HEK293 (cell line): ENCODE results near the gene ELMO1.

Experiments
- CTCF ChIA-PET: fragments of 350-600 bp; formaldehyde crosslinking; extraction: SDS; loops from one replicate; lab custom pipeline; 2021; ENCODE audit warnings: antibody characterized with exemption; lab: Yijun Ruan, JAX
- POLR2A ChIA-PET: fragments of 300-600 bp; formaldehyde crosslinking; extraction: SDS; loops from one replicate; lab custom pipeline; 2020; ENCODE audit warnings: antibody characterized with exemption, inconsistent platforms; lab: Yijun Ruan, JAX
- H3K27ac ChIP-seq: fragments of 200-500 bp; sonication (Bioruptor generic); 2 replicates; pipeline ENCODE4 v1.5.1; 2014; ENCODE audit warnings: low read depth, low read length, control low read depth, inconsistent platforms; ENCODE audit errors: extremely low read depth
- H3K36me3 ChIP-seq, 2 experiments: fragments of 200-500 bp in 1 of 2; sonication (Bioruptor generic) in 1 of 2; 1 replicate in 1 of 2; 2 replicates in 1 of 2; pipeline ENCODE4 v1.5.1; 2014 to 2017; ENCODE audit warnings: inconsistent platforms in 2 of 2, low read length in 2 of 2; ENCODE audit not compliant: control insufficient read depth in 2 of 2, insufficient read depth in 1 of 2
- H3K4me1 ChIP-seq: fragments of 200-500 bp; sonication (Bioruptor generic); 2 replicates; pipeline ENCODE4 v1.5.1; 2014; ENCODE audit warnings: mild to moderate bottlenecking, low read length, inconsistent platforms; ENCODE audit not compliant: control insufficient read depth, insufficient read depth
- H3K4me3 ChIP-seq: 2 replicates; pipeline ENCODE4 v1.5.1; 2011; ENCODE audit warnings: low read depth, mild to moderate bottlenecking, control low read depth, low read length, moderate library complexity
- H3K9me3 ChIP-seq: fragments of 200-500 bp; sonication (Bioruptor generic); 2 replicates; pipeline ENCODE4 v1.5.1; 2014; ENCODE audit warnings: low read depth, low read length, inconsistent platforms; ENCODE audit not compliant: control insufficient read depth, insufficient read depth
- FEZF1 ChIP-seq: fragments of 450-650 bp; formaldehyde crosslinking; IDR thresholded peaks from 2 replicates; pipeline ENCODE4 v1.5.1; 2016; ENCODE audit warnings: missing biosample characterization, missing genetic modification characterization
- HOXC10 ChIP-seq: sonication (generic); formaldehyde crosslinking; IDR thresholded peaks from 2 replicates; pipeline ENCODE4 v1.8.1; 2023; ENCODE audit warnings: mild to moderate bottlenecking, missing genetic modification reagents
- KLF7 ChIP-seq: fragments of 450-650 bp; formaldehyde crosslinking; IDR thresholded peaks from 2 replicates; pipeline ENCODE4 v1.5.1; 2016; ENCODE audit warnings: missing biosample characterization, missing genetic modification characterization, borderline replicate concordance
- MEIS1 ChIP-seq: sonication (generic); formaldehyde crosslinking; IDR thresholded peaks from 2 replicates; pipeline ENCODE4 v1.8.1; 2022; ENCODE audit warnings: missing genetic modification reagents, mild to moderate bottlenecking, borderline replicate concordance
- REPIN1 ChIP-seq: fragments of 450-650 bp; formaldehyde crosslinking; IDR thresholded peaks from 2 replicates; pipeline ENCODE4 v1.5.1; 2017; ENCODE audit warnings: missing biosample characterization, missing genetic modification characterization, low read depth
- SCRT1 ChIP-seq: fragments of 450-650 bp; formaldehyde crosslinking; IDR thresholded peaks from 2 replicates; pipeline ENCODE4 v1.5.1; 2016; ENCODE audit warnings: missing biosample characterization, missing genetic modification characterization, borderline replicate concordance
- ZBTB11 ChIP-seq: fragments of 450-650 bp; formaldehyde crosslinking; conservative IDR thresholded peaks from 2 replicates; pipeline ENCODE4 v1.5.1; 2016; ENCODE audit warnings: low read depth, missing biosample characterization, missing genetic modification characterization
- ZBTB26 ChIP-seq: fragments of 450-650 bp; formaldehyde crosslinking; optimal IDR thresholded peaks from 2 replicates; pipeline ENCODE3; 2016; ENCODE audit warnings: missing biosample characterization, mild to moderate bottlenecking, missing genetic modification characterization
- ZBTB48 ChIP-seq: fragments of 450-650 bp; formaldehyde crosslinking; IDR thresholded peaks from 2 replicates; pipeline ENCODE4 v1.5.1; 2016; ENCODE audit warnings: missing biosample characterization, missing genetic modification characterization
- ZFP3 ChIP-seq: fragments of 450-650 bp; formaldehyde crosslinking; IDR thresholded peaks from 2 replicates; pipeline ENCODE4 v1.5.1; 2016; ENCODE audit warnings: low read depth, missing biosample characterization, missing genetic modification characterization
- ZNF140 ChIP-seq: fragments of 450-650 bp; formaldehyde crosslinking; IDR thresholded peaks from 2 replicates; pipeline ENCODE4 v1.5.1; 2016; ENCODE audit warnings: missing biosample characterization, missing genetic modification characterization
- ZNF174 ChIP-seq: fragments of 450-650 bp; formaldehyde crosslinking; IDR thresholded peaks from 2 replicates; pipeline ENCODE4 v1.5.0; 2017; ENCODE audit warnings: missing biosample characterization, mild to moderate bottlenecking, missing genetic modification characterization
- ZNF19 ChIP-seq: fragments of 450-650 bp; formaldehyde crosslinking; IDR thresholded peaks from 2 replicates; pipeline ENCODE4; 2016; ENCODE audit warnings: missing biosample characterization, missing genetic modification characterization, low read depth
- ZNF202 ChIP-seq: fragments of 450-650 bp; formaldehyde crosslinking; IDR thresholded peaks from 2 replicates; pipeline ENCODE4 v1.5.1; 2016; ENCODE audit warnings: missing biosample characterization, missing genetic modification characterization, borderline replicate concordance
- ZNF239 ChIP-seq: fragments of 450-650 bp; formaldehyde crosslinking; IDR thresholded peaks from 2 replicates; pipeline ENCODE4 v1.5.1; 2016; ENCODE audit warnings: missing biosample characterization, missing genetic modification characterization
- ZNF248 ChIP-seq: fragments of 450-650 bp; formaldehyde crosslinking; IDR thresholded peaks from 2 replicates; pipeline ENCODE4 v1.5.1; 2017; ENCODE audit warnings: missing biosample characterization, missing genetic modification characterization
- ZNF354C ChIP-seq: fragments of 450-650 bp; formaldehyde crosslinking; IDR thresholded peaks from 2 replicates; pipeline ENCODE4 v1.5.1; 2016; ENCODE audit warnings: missing biosample characterization, missing genetic modification characterization, low read depth, borderline replicate concordance
- ZNF513 ChIP-seq: fragments of 450-650 bp; IDR thresholded peaks from 2 replicates; pipeline ENCODE4 v1.5.1; 2018; ENCODE audit warnings: missing biosample characterization, missing genetic modification characterization
- ZNF549 ChIP-seq: fragments of 450-650 bp; IDR thresholded peaks from 2 replicates; pipeline ENCODE4 v1.5.1; 2018; ENCODE audit warnings: missing biosample characterization, missing genetic modification characterization, mild to moderate bottlenecking, inconsistent platforms, moderate library complexity
- ZNF600 ChIP-seq: fragments of 450-650 bp; formaldehyde crosslinking; IDR thresholded peaks from 2 replicates; pipeline ENCODE4 v1.5.1; 2016; ENCODE audit warnings: missing biosample characterization, missing genetic modification characterization
- ZNF623 ChIP-seq: fragments of 450-650 bp; formaldehyde crosslinking; IDR thresholded peaks from 2 replicates; pipeline ENCODE4 v1.5.1; 2016; ENCODE audit warnings: missing biosample characterization, missing genetic modification characterization
- ZNF624 ChIP-seq: fragments of 450-650 bp; formaldehyde crosslinking; IDR thresholded peaks from 2 replicates; pipeline ENCODE4 v1.5.1; 2017; ENCODE audit warnings: missing biosample characterization, missing genetic modification characterization
- ZNF629 ChIP-seq: fragments of 450-650 bp; formaldehyde crosslinking; IDR thresholded peaks from 2 replicates; pipeline ENCODE4 v1.5.1; 2017; ENCODE audit warnings: missing biosample characterization, missing genetic modification characterization
- ZNF830 ChIP-seq: fragments of 450-650 bp; IDR thresholded peaks from 2 replicates; pipeline ENCODE4 v1.5.0; 2018; ENCODE audit warnings: missing biosample characterization, missing genetic modification characterization, low read depth, mild to moderate bottlenecking, moderate library complexity
- ZNF837 ChIP-seq: fragments of 450-650 bp; formaldehyde crosslinking; IDR thresholded peaks from 2 replicates; pipeline ENCODE4 v1.5.1; 2016; ENCODE audit warnings: missing biosample characterization, missing genetic modification characterization

Gene ELMO1

GRCh38 chr7:36911788-36912187 is 536.9 kb downstream of the ELMO1 start (continued):
- TF ChIP-seq ZBTB26 (tag by site-specific recombination) (no peak), ZNF140 (no peak), ZNF19 (tag by site-specific recombination) (no peak)

GRCh38 chr7:36910859-36911258 is 537.8 kb downstream of the ELMO1 start:
- POLR2A ChIA-PET = no interaction called here
- Histone ChIP-seq H3K4me3 (no peak overlapping the region), H3K4me1 (no peaks in the 10 kb centered on the region), H3K27ac (no peak overlapping the region), H3K36me3 (no peaks in the 10 kb centered on the region), H3K9me3 (no peaks in the 10 kb centered on the region)
- CTCF ChIA-PET = no interaction called here
- TF ChIP-seq ZNF624 (tag by site-specific recombination) (no peak), ZNF623 (no peak), ZNF202 (tag by site-specific recombination) (no peak), ZNF830 (tag by site-specific recombination) (no peak), ZNF174 (tag by site-specific recombination) (no peak), ZBTB48 (tag by site-specific recombination) (no peak), ZFP3 (tag by site-specific recombination) (no peak), ZBTB26 (tag by site-specific recombination) (no peak), KLF7 (no peak), FEZF1 (no peak)

GRCh38 chr7:36910401-36910800 is 538.3 kb downstream of the ELMO1 start:
- ChIA-PET CTCF (no interaction called here), POLR2A (no interaction called here)
- no peak overlapping the region for H3K4me3 ChIP-seq
- no peak overlapping the region for H3K27ac ChIP-seq
- no peaks in the 10 kb centered on the region for H3K4me1 ChIP-seq
- TF ChIP-seq SCRT1 (tag by site-specific recombination) (no peak), HOXC10 (CRISPR knock-in tag) (no peak), ZNF837 (no peak), ZNF513 (tag by site-specific recombination) (no peak), ZNF549 (no peak), ZNF248 (tag by site-specific recombination) (no peak)
- H3K9me3 ChIP-seq = no peaks in the 10 kb centered on the region
- no peaks in the 10 kb centered on the region for H3K36me3 ChIP-seq

- no peak overlapping the region for H3K4me3 ChIP-seq
- POLR2A ChIA-PET = no interaction called here
- CTCF ChIA-PET = no interaction called here
- H3K27ac ChIP-seq = no peak overlapping the region
- no peaks in the 10 kb centered on the region for H3K9me3 ChIP-seq
- no peaks in the 10 kb centered on the region for H3K36me3 ChIP-seq
- H3K4me1 ChIP-seq = no peaks in the 10 kb centered on the region
- TF ChIP-seq ZNF629 (tag by site-specific recombination) (no peak), ZNF239 (tag by site-specific recombination) (no peak), ZNF354C (tag by site-specific recombination) (no peak), ZNF600 (tag by site-specific recombination) (no peak), REPIN1 (tag by site-specific recombination) (no peak), MEIS1 (no peak), ZNF248 (tag by site-specific recombination) (no peak), ZBTB11 (no peak)
Measured at GRCh38 chr7:36906956-36907635, 541.6 kb downstream of the ELMO1 start.
